ENCODE results near the gene HOXD9.

- TF ChIP-seq RCOR1 (IDR thresholded peaks at IDR 0.05; ENCODE audit: low read length) (no peak), CTCF (IDR thresholded peaks at IDR 0.05) (no peak)
These were observed 46.7 kb downstream of the HOXD9 start for GRCh38 chr2:176169181-176169580.
